ENCODE results near the gene MMP10. TPM values are rescaled to one million over a fixed set of nuclear protein-coding genes. Genes with fewer than 3 reads are reported as not detected.
A peak's percentile ranks its signal among the peaks of the same experiment; 100 is the strongest.

MMP10 gene
- total RNA-seq (2014; rRNA removed; shearing (Covaris generic)): 0.63 TPM in 1 of 2 replicates, not detected in the other

- Histone ChIP-seq H3K9me3 (replicated peaks) (no peaks in the 10 kb centered on the region), H3K27ac (no peak within 1 kb of the TSS), H3K36me3 (no peaks in the 10 kb centered on the region), H3K4me1 (replicated peaks) (peaks cover 9% of the 10 kb centered on the region; the same call in 1 of the 2 replicates), H3K4me3 (no peak within 1 kb of the TSS), H3K27me3 (replicated peaks) (no peaks in the 10 kb centered on the region)
- peak; percentile 41 to 60 for DNase-seq (ENCODE audit: low read depth in 1 of 2, low spot score in 2 of 2)
Observed at GRCh38 chr11:102780491-102780918, at the start of gene MMP10. TSS of gene MMP10 (minus strand) at chr11:102780628. CDS start at chr11:102780591, 37 bp downstream.

GRCh38 chr11:102829316-102830000 is 49.0 kb upstream of the MMP10 start:
- Histone ChIP-seq H3K4me1 (replicated peaks) (no peaks in the 10 kb centered on the region), H3K36me3 (no peaks in the 10 kb centered on the region), H3K4me3 (no peak overlapping the region), H3K27me3 (replicated peaks) (no peaks in the 10 kb centered on the region), H3K27ac (no peak overlapping the region), H3K9me3 (replicated peaks) (no peaks in the 10 kb centered on the region)
- no peak for DNase-seq (ENCODE audit: low read depth in 1 of 2, low spot score in 2 of 2)

GRCh38 chr11:102824556-102824955 is 44.1 kb upstream of the MMP10 start:
- H3K27ac ChIP-seq: no peak overlapping the region
- no peaks in the 10 kb centered on the region for H3K9me3 ChIP-seq (replicated peaks)
- no peak for DNase-seq (ENCODE audit: low read depth in 1 of 2, low spot score in 2 of 2)
- no peak overlapping the region for H3K4me3 ChIP-seq
- H3K36me3 ChIP-seq: no peaks in the 10 kb centered on the region
- no peaks in the 10 kb centered on the region for H3K4me1 ChIP-seq (replicated peaks)
- no peaks in the 10 kb centered on the region for H3K27me3 ChIP-seq (replicated peaks)

- H3K36me3 ChIP-seq: no peaks in the 10 kb centered on the region
- no peaks in the 10 kb centered on the region for H3K4me1 ChIP-seq (replicated peaks)
- no peaks in the 10 kb centered on the region for H3K9me3 ChIP-seq (replicated peaks)
- H3K4me3 ChIP-seq: no peak overlapping the region
- DNase-seq (ENCODE audit: low read depth in 1 of 2, low spot score in 2 of 2): no peak
- H3K27me3 ChIP-seq (replicated peaks): no peaks in the 10 kb centered on the region
- no peak overlapping the region for H3K27ac ChIP-seq
Observed at GRCh38 chr11:102819491-102819890, 39.1 kb upstream of the MMP10 start.

GRCh38 chr11:102813484-102813883 is 33.1 kb upstream of the MMP10 start:
- no peak overlapping the region for H3K4me3 ChIP-seq
- no peak for DNase-seq (ENCODE audit: low read depth in 1 of 2, low spot score in 2 of 2)

GRCh38 chr11:102812188-102812587 is 31.8 kb upstream of the MMP10 start:
- Histone ChIP-seq H3K4me1 (replicated peaks) (no peaks in the 10 kb centered on the region), H3K9me3 (replicated peaks) (no peaks in the 10 kb centered on the region), H3K4me3 (no peak overlapping the region), H3K27ac (no peak overlapping the region), H3K27me3 (replicated peaks) (no peaks in the 10 kb centered on the region), H3K36me3 (no peaks in the 10 kb centered on the region)
- DNase-seq (ENCODE audit: low read depth in 1 of 2, low spot score in 2 of 2): no peak

More at GRCh38 chr11:102813484-102813883, 33.1 kb upstream of the MMP10 start:
- no peaks in the 10 kb centered on the region for H3K36me3 ChIP-seq
- H3K9me3 ChIP-seq (replicated peaks): no peaks in the 10 kb centered on the region
- no peaks in the 10 kb centered on the region for H3K27me3 ChIP-seq (replicated peaks)
- H3K27ac ChIP-seq: no peak overlapping the region
- no peaks in the 10 kb centered on the region for H3K4me1 ChIP-seq (replicated peaks)

- Histone ChIP-seq H3K4me3 (no peak overlapping the region), H3K27ac (no peak overlapping the region), H3K9me3 (replicated peaks) (no peaks in the 10 kb centered on the region), H3K36me3 (no peaks in the 10 kb centered on the region), H3K27me3 (replicated peaks) (no peaks in the 10 kb centered on the region), H3K4me1 (replicated peaks) (no peaks in the 10 kb centered on the region)
- DNase-seq (ENCODE audit: low read depth in 1 of 2, low spot score in 2 of 2): no peak
Observed at GRCh38 chr11:102810950-102811660, 30.7 kb upstream of the MMP10 start.

GRCh38 chr11:102809971-102810370 is 29.5 kb upstream of the MMP10 start:
- no peaks in the 10 kb centered on the region for H3K9me3 ChIP-seq (replicated peaks)
- H3K36me3 ChIP-seq: no peaks in the 10 kb centered on the region
- no peaks in the 10 kb centered on the region for H3K4me1 ChIP-seq (replicated peaks)
- DNase-seq (ENCODE audit: low read depth in 1 of 2, low spot score in 2 of 2): no peak
- no peaks in the 10 kb centered on the region for H3K27me3 ChIP-seq (replicated peaks)
- no peak overlapping the region for H3K4me3 ChIP-seq
- H3K27ac ChIP-seq: no peak overlapping the region

- Histone ChIP-seq H3K9me3 (replicated peaks) (no peaks in the 10 kb centered on the region), H3K4me3 (no peak overlapping the region), H3K27ac (no peak overlapping the region), H3K27me3 (replicated peaks) (no peaks in the 10 kb centered on the region), H3K4me1 (replicated peaks) (no peaks in the 10 kb centered on the region), H3K36me3 (no peaks in the 10 kb centered on the region)
- DNase-seq (ENCODE audit: low read depth in 1 of 2, low spot score in 2 of 2): no peak
Observed at GRCh38 chr11:102807921-102808320, 27.5 kb upstream of the MMP10 start.

- Histone ChIP-seq H3K27ac (no peak overlapping the region), H3K9me3 (replicated peaks) (no peaks in the 10 kb centered on the region), H3K4me3 (no peak overlapping the region), H3K27me3 (replicated peaks) (no peaks in the 10 kb centered on the region), H3K36me3 (no peaks in the 10 kb centered on the region), H3K4me1 (replicated peaks) (peaks cover 10% of the 10 kb centered on the region; the same call in 1 of the 2 replicates)
- DNase-seq (ENCODE audit: low read depth in 1 of 2, low spot score in 2 of 2): peak in 1 of 2 experiments; percentile 18
Observed at GRCh38 chr11:102806296-102806695, 25.9 kb upstream of the MMP10 start.

- peaks cover 14% of the 10 kb centered on the region for H3K4me1 ChIP-seq (replicated peaks)
- no peaks in the 10 kb centered on the region for H3K9me3 ChIP-seq (replicated peaks)
Observed at GRCh38 chr11:102802341-102802740, 21.9 kb upstream of the MMP10 start.

GRCh38 chr11:102800767-102801166 is 20.3 kb upstream of the MMP10 start:
- peaks cover 14% of the 10 kb centered on the region for H3K4me1 ChIP-seq (replicated peaks)
- H3K9me3 ChIP-seq (replicated peaks): no peaks in the 10 kb centered on the region
- H3K4me3 ChIP-seq: no peak overlapping the region
- no peaks in the 10 kb centered on the region for H3K36me3 ChIP-seq
- DNase-seq (ENCODE audit: low read depth in 1 of 2, low spot score in 2 of 2): no peak
- H3K27ac ChIP-seq: no peak overlapping the region
- H3K27me3 ChIP-seq (replicated peaks): no peaks in the 10 kb centered on the region

More at GRCh38 chr11:102802341-102802740, 21.9 kb upstream of the MMP10 start:
- peak overlapping the region; percentile 48 for H3K27ac ChIP-seq
- no peaks in the 10 kb centered on the region for H3K36me3 ChIP-seq
- H3K4me3 ChIP-seq: no peak overlapping the region
- H3K27me3 ChIP-seq (replicated peaks): no peaks in the 10 kb centered on the region
- peak in 1 of 2 experiments; percentile 32 for DNase-seq (ENCODE audit: low read depth in 1 of 2, low spot score in 2 of 2)

GRCh38 chr11:102799681-102800340 is 19.4 kb upstream of the MMP10 start:
- peaks cover 14% of the 10 kb centered on the region for H3K4me1 ChIP-seq (replicated peaks)
- no peak for DNase-seq (ENCODE audit: low read depth in 1 of 2, low spot score in 2 of 2)
- no peak overlapping the region for H3K4me3 ChIP-seq
- no peaks in the 10 kb centered on the region for H3K9me3 ChIP-seq (replicated peaks)
- no peaks in the 10 kb centered on the region for H3K27me3 ChIP-seq (replicated peaks)
- no peaks in the 10 kb centered on the region for H3K36me3 ChIP-seq
- H3K27ac ChIP-seq: no peak overlapping the region
